MM.1S (cell line): Measurements from ENCODE around the gene GRXCR1.
A peak's percentile ranks its signal among the peaks of the same experiment; 100 is the strongest.

Experiments
- DNase-seq: peaks from one replicate; pipeline ENCODE4 v3.0.0-alpha.2; 2015
- H2AFZ ChIP-seq: fragments of 300-600 bp; sonication (generic); 2 replicates; pipeline ENCODE4 v1.6.0; 2016; ENCODE audit warnings: antibody characterized with exemption, low read length
- H3F3A ChIP-seq: fragments of 300-600 bp; sonication (generic); 2 replicates; pipeline ENCODE4 v1.6.1; 2016; ENCODE audit warnings: mild to moderate bottlenecking, antibody characterized with exemption, low read length, moderate library complexity, mixed read lengths; ENCODE audit not compliant: insufficient read depth
- H3K27ac ChIP-seq: fragments of 300-600 bp; sonication (generic); 2 replicates; pipeline ENCODE4 v1.5.1; 2016; ENCODE audit warnings: mild to moderate bottlenecking, low read length
- H3K27me3 ChIP-seq: fragments of 300-600 bp; sonication (generic); replicated peaks from 2 replicates; pipeline ENCODE4 v1.6.0; 2016; ENCODE audit warnings: low read length; ENCODE audit not compliant: insufficient read depth
- H3K36me3 ChIP-seq: fragments of 300-600 bp; sonication (generic); replicated peaks from 2 replicates; pipeline ENCODE4 v1.6.1; 2016; ENCODE audit warnings: mild to moderate bottlenecking, low read length, mixed read lengths; ENCODE audit not compliant: insufficient read depth
- H3K4me1 ChIP-seq: fragments of 300-600 bp; sonication (generic); 2 replicates; pipeline ENCODE4 v1.6.1; 2016; ENCODE audit warnings: low read length, mixed read lengths
- H3K4me2 ChIP-seq: fragments of 300-600 bp; sonication (generic); 2 replicates; pipeline ENCODE4 v1.6.0; 2016; ENCODE audit warnings: low read depth, low read length
- H3K4me3 ChIP-seq: fragments of 300-600 bp; sonication (generic); 2 replicates; pipeline ENCODE4 v1.5.1; 2016; ENCODE audit warnings: low read length, mixed read lengths
- H3K79me2 ChIP-seq: fragments of 300-600 bp; sonication (generic); 2 replicates; pipeline ENCODE4 v1.6.1; 2016; ENCODE audit warnings: mixed run types, low read length, mixed read lengths
- H3K9ac ChIP-seq: fragments of 300-600 bp; sonication (generic); 2 replicates; pipeline ENCODE4 v1.6.1; 2016; ENCODE audit warnings: low read length, mixed read lengths
- H3K9me2 ChIP-seq: fragments of 300-600 bp; sonication (generic); replicated peaks from 2 replicates; pipeline ENCODE4 v1.6.1; 2016; ENCODE audit warnings: mild to moderate bottlenecking, low read length, mixed read lengths; ENCODE audit not compliant: insufficient read depth
- H3K9me3 ChIP-seq: fragments of 300-600 bp; sonication (generic); replicated peaks from 2 replicates; pipeline ENCODE4 v1.6.1; 2016; ENCODE audit warnings: mild to moderate bottlenecking, low read length, mixed read lengths; ENCODE audit not compliant: insufficient read depth
- H4K20me1 ChIP-seq: fragments of 300-600 bp; sonication (generic); 2 replicates; pipeline ENCODE4 v1.6.1; 2016; ENCODE audit warnings: mild to moderate bottlenecking, low read length, moderate library complexity, mixed read lengths; ENCODE audit not compliant: insufficient read depth
- EZH2 ChIP-seq: fragments of 300-600 bp; sonication (generic); optimal IDR thresholded peaks from 2 replicates; pipeline ENCODE3; 2017; ENCODE audit warnings: low read depth, mild to moderate bottlenecking, antibody characterized with exemption, low read length, mixed read lengths
- EZH2phosphoT487 ChIP-seq: fragments of 300-600 bp; sonication (generic); IDR thresholded peaks from 2 replicates; pipeline ENCODE4 v1.6.1; 2018; ENCODE audit warnings: antibody characterized with exemption, low read length
- TF ChIP-seq, protein P1 (sequence below): fragments of 300-600 bp; sonication (generic); IDR thresholded peaks from 2 replicates; pipeline ENCODE4 v1.5.1; 2016; ENCODE audit warnings: antibody characterized with exemption, low read length, mixed read lengths

Gene GRXCR1

DNA sequence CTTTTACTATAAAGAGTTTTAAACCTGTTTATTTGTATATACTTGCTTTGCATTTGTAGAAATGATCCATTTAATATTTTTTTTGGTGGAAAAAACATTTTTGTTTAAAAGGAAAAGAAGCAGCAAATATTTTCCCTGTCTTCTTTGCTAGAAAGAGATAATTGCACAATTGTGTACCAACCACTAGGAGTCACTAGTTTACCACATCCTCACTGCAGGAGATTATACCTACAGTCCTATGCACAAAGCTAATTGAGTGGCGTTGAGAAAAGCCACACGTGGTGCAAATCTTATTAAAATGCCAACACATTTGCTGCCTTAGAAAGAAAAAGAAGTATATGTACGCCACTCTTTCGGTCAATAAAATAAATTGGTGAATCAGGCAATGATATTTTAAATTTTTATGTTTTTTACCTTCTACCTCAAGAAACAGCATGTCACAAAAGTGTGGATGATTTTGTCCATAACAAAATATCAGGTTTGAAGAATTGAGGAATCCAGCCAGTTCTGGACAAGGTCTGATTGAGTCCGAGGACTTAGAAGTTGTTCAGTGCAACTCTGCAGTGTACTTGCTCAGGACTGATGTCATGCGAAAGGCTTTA lies 102.9 kb downstream of the GRXCR1 start:
- no peaks in the 10 kb centered on the region for H3K36me3 ChIP-seq
- H3K4me2 ChIP-seq: no peak overlapping the region
- no peaks in the 10 kb centered on the region for H3K79me2 ChIP-seq
- peak; percentile 53 for DNase-seq
- no peak overlapping the region for H3K9ac ChIP-seq
- no peaks in the 10 kb centered on the region for H3F3A ChIP-seq
- TF ChIP-seq, protein P1, sequence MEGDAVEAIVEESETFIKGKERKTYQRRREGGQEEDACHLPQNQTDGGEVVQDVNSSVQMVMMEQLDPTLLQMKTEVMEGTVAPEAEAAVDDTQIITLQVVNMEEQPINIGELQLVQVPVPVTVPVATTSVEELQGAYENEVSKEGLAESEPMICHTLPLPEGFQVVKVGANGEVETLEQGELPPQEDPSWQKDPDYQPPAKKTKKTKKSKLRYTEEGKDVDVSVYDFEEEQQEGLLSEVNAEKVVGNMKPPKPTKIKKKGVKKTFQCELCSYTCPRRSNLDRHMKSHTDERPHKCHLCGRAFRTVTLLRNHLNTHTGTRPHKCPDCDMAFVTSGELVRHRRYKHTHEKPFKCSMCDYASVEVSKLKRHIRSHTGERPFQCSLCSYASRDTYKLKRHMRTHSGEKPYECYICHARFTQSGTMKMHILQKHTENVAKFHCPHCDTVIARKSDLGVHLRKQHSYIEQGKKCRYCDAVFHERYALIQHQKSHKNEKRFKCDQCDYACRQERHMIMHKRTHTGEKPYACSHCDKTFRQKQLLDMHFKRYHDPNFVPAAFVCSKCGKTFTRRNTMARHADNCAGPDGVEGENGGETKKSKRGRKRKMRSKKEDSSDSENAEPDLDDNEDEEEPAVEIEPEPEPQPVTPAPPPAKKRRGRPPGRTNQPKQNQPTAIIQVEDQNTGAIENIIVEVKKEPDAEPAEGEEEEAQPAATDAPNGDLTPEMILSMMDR: peak; percentile 80
- no peak for TF ChIP-seq EZH2
- no peaks in the 10 kb centered on the region for H4K20me1 ChIP-seq
- H3K4me1 ChIP-seq: no peaks in the 10 kb centered on the region
- H3K27ac ChIP-seq: no peak overlapping the region
- H2AFZ ChIP-seq: no peak overlapping the region
- H3K4me3 ChIP-seq: no peak overlapping the region
- no peaks in the 10 kb centered on the region for H3K9me2 ChIP-seq
- H3K9me3 ChIP-seq: no peaks in the 10 kb centered on the region
- no peaks in the 10 kb centered on the region for H3K27me3 ChIP-seq

DNA sequence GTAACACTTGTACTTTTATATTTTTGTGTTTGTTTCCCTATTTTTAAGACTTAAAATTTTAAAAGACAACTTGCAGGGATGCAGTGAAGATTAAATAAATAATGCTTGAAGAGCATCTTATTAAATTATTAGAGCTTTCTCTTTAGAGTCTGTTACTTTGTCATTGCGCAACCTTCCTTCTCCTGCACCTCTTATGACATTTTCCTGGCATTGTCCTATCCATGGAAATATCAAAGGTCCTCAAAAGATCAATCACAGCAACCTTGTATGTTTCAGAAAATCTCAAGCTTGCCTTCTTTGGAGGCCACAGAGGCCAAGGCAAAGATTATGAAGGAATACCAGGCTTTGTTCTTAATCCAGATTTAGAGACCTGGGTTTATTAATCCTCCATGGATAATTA lies 116.3 kb downstream of the GRXCR1 start:
- DNase-seq: no peak
- Histone ChIP-seq H3K9me2 (no peaks in the 10 kb centered on the region), H3F3A (no peaks in the 10 kb centered on the region), H3K36me3 (no peaks in the 10 kb centered on the region), H3K9me3 (no peaks in the 10 kb centered on the region), H3K4me1 (no peaks in the 10 kb centered on the region), H3K79me2 (no peaks in the 10 kb centered on the region), H3K4me3 (no peak overlapping the region), H3K27me3 (no peaks in the 10 kb centered on the region), H3K27ac (no peak overlapping the region), H3K4me2 (no peak overlapping the region), H4K20me1 (no peaks in the 10 kb centered on the region), H3K9ac (no peak overlapping the region), H2AFZ (no peak overlapping the region)
- TF ChIP-seq EZH2phosphoT487 (no peak), EZH2 (no peak)
- TF ChIP-seq, protein P1: no peak

DNA sequence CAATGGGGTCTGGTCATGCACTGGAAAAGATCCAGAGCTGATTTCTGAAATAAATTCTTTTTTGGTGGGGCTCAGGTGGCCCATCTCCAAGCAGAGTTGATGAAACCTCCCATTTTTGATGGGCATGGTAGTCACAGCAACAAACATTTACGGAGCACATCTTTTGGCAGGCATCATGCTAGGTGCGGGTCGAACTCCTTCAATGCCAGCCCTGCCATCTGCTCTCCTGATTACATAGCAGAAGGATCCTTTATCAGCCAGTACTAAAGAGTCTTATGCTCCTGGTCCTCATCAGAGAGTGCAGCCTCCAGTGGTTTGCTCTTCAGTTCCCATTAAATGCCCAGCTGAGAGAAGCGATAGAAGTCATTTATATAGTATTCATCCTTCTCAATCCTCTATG lies 121.7 kb downstream of the GRXCR1 start:
- Histone ChIP-seq H3K4me1 (no peaks in the 10 kb centered on the region), H3K9ac (no peak overlapping the region), H3K4me2 (no peak overlapping the region), H3K27ac (no peak overlapping the region), H3K9me2 (no peaks in the 10 kb centered on the region), H3K79me2 (no peaks in the 10 kb centered on the region), H3K9me3 (no peaks in the 10 kb centered on the region), H3K27me3 (no peaks in the 10 kb centered on the region), H3F3A (no peaks in the 10 kb centered on the region), H3K4me3 (no peak overlapping the region), H2AFZ (no peak overlapping the region), H3K36me3 (no peaks in the 10 kb centered on the region), H4K20me1 (no peaks in the 10 kb centered on the region)
- DNase-seq: no peak
- TF ChIP-seq EZH2phosphoT487: no peak
- TF ChIP-seq EZH2: no peak
- TF ChIP-seq, protein P1: no peak
